Stimulated activated naive CD4-positive, alpha-beta T cell (primary cell): Measurements from ENCODE around the gene MACF1.
"Not testable (repeated sequence)": the region's sequence is repeated elsewhere in the genome, so short reads cannot be mapped to it uniquely, and the experiment has no call there.

ENCODE experiments used
- DNase-seq, 6 experiments: peaks; one replicate each; lab custom pipeline; 2025; lab: John Stamatoyannopoulos, UW

MACF1 gene

GRCh38 chr1:39177706-39178105 lies 26.8 kb upstream of the MACF1 start:
- DNase-seq = no peak

DNA sequence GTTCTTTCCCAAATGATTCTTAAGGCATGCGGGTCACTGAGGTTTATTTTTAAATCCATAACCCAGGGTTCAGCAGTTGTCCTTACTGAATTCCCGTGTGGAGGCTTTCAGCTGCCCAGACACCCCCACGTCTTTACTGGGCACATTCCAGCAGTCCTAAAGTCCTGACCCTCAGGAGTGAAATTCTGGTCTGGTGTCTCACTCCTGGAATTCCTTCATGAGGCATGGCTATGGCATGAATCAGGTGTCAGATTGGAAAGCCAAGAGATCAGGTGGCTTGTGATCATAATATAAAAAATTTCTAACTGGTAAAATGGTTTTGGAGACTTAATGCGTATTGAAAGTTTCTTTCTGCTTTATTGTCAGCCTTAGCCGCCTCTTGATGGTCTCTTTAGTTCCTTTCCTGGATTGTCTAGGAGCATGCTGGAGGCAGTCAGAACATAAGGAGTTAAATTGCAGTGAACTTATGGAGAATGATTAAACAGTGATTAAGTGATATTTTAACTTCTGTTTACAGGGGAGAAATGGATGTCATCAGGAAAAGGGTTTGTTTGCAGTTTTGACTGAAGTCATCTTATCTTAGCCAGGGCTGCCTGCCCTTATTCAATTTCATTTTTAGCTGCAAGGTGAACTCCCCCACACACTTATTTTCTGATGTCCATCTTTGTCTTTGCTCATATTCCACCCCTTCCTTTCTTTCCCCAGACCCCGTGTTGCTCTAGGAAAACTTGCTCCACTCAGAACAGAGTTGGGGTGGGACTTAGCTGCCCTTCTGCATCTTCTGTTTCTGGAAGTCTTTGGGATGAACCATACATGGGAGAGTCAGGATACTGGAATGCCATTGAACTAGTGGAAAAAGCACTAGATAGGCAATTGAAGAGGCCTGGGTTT lies 25.7 kb upstream of the MACF1 start:
- DNase-seq = no peak

GRCh38 chr1:39181311-39181710 lies 23.2 kb upstream of the MACF1 start:
- no peak for DNase-seq

- no peak for DNase-seq
Observed at GRCh38 chr1:39182804-39183203, 21.7 kb upstream of the MACF1 start.

- peak; percentile 77 to 88 (median 84) for DNase-seq
Observed at GRCh38 chr1:39183503-39184353, 20.8 kb upstream of the MACF1 start.

DNA sequence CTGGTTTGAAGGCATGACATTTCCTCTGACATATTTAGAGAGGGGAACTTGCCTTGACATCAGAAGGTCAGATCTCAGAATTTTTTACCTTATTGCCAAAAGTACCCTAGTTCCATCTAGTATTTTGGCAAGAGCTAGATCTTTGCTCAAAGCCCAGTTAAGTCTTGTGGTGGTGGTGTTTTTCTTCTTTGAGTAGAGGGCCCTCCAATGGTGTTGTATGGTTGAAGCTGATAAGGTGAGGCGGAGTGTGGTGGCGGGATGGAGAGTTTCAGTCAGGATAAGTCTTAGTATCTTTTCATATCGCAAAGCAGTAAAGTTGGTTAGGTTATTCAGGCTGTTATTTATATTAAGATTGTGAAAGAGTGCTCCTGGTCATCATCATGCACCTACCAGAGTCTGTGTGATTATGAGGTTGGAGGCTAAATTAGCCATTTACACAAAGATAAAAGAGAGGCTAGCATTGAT lies 20.1 kb upstream of the MACF1 start:
- no peak for DNase-seq

DNA sequence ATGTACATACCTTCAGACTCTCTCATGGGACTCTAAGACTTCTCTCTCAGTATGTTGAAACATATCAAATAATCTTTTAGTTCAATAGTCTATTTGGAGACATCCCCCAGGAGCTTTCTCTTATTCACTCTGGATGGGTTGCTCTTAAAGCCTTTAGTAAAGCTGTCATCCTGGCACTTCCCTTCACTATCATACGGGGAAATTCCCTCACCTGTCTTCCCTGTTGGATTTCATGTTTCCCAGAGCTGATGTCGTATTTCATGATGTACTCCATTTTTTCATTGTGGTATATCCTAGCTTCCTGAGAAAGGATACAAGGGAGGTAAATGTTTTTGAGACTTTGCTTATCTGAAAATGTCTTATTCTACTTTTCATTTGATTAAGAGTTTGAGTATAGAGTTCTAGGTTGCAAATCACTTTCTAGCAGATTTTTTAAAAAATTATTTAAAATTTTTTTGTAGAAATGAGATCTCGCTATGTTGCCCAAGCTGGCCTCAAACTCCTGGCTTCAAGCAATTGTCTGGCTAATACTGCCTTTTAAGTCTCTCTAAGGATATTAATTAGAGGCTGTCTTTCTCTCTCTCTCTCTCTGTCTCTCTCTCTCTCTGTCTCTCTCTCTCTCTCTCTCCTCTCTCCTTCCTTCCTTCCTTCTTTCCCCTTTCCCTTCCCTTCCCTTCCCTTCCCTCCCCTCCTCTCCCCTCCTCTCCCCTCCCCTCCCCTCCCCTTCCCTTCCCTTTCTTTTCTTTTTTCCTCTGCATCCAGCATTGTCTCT lies 17.0 kb upstream of the MACF1 start:
- DNase-seq = no peak

- DNase-seq = no peak
Observed at GRCh38 chr1:39189592-39190041, 14.9 kb upstream of the MACF1 start.

DNA sequence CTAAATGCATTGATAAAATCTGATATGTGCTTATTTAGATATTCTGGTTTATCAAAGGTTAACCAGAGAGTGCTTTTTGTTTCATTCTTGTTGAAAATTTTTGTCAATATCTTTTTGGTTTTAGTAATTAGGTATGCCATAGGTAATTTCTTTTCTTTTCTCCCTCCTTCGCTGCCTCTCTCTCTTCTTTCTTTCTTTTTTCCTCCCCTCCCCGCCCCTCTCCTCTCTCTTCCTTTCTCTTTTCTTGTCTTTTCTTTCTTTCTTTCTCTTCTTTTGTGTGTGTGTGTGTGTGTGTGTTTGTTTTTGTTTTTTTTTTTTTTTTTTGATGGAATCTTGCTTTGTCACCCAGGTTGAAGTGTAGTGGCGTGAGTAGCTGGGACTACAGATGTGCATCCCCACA lies 14.4 kb upstream of the MACF1 start:
- no peak for DNase-seq

- no peak for DNase-seq
Observed at GRCh38 chr1:39194398-39195051, 10.0 kb upstream of the MACF1 start.

- peak in 3 of 6 experiments; percentile 17 to 24 (median 18) for DNase-seq
Observed at GRCh38 chr1:39195166-39196111, 9.1 kb upstream of the MACF1 start.

- DNase-seq = peak; percentile 20 to 89 (median 72)
Observed at GRCh38 chr1:39196244-39197215, 8.0 kb upstream of the MACF1 start.

- no peak for DNase-seq
Observed at GRCh38 chr1:39199593-39199992, 4.9 kb upstream of the MACF1 start.

DNA sequence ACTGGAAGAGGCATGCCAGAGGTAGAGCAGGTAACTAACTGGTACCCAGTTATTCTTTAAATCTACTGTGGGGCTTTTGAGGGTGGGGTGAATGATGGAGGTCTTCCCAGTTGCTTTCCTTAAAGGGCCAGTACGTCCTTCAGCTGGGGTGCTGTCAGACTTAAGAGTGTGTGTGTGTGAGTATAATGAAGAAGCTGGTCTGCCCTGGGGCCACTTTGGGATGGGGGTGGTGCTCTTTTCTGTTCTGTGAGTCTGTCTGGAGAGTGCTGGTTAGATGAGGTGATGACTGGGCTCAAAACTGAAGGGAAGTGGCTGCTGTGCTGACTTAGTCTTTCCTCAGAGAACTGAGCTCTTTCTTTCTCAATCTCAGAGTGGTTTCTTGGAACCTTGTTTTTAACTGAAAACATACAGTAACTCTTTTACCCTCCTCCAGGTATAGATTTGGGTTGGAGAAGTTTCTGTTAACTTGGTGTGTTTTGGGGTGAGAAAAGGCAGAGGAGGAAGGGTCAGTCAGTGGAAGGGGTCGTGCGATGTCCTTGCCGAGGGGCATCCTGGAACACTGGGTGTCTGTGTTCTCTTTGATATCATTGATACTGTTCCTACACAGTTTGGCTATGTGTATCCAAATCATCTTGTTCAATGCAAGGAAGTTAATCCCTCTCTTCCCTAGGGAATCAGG lies 746 bp downstream of the MACF1 start:
- peak in 4 of 6 experiments; percentile 10 to 35 (median 20) for DNase-seq

DNA sequence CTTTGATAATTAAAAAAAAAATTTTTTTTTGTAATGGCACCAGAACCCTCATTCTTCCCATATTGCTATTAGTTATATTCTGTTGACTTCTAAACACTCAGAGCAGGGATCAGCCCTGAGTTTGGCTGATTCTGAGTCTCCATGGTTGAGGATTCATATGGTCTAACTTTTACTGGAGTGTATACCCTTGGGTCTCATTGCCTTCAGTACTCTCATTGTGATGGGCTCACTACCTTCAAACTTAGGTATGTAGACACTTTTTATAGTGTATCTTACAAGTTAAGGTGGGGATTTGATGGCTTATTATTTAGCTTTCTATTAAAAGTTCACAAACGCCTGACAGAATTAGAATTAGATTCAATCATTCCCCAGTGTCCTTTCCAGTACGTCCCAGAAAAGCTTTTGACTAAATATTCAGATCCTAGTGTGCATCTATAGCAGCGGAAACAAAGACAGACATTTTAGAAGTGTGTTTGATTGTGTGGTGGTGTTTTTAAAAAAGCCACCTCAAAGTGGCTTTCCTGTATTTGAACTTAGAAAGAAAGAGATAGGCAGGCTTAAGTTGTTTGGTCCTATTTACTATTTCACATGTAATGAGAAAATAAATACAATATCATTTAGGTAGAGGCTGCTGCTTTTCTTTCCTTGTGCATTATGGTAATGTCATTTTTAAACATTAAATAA lies 1.4 kb downstream of the MACF1 start:
- DNase-seq = peak in 3 of 6 experiments; percentile 15 to 59 (median 50)

GRCh38 chr1:39208360-39208759 lies 3.9 kb downstream of the MACF1 start:
- not testable (repeated sequence) for DNase-seq

GRCh38 chr1:39210649-39211048 lies 6.2 kb downstream of the MACF1 start:
- no peak for DNase-seq

DNA sequence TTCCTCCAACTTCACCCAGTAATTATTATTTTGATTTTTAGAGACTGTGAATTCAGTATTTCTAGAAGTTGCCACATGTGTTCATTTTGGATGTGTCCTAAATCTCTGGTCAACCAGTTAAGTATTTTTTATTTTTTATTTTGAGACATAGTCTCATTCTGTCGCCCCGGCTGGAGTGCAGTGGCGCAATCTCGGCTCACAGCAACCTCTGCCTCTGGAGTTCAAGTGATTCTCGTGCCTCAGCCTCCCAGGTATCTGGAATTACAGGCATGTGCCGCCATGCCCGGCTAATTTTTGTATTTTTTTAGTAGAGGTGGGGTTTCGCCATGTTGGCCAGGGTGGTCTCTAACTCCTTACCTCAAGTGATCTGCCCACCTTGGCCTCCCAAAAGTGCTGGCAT lies 8.0 kb downstream of the MACF1 start:
- no peak for DNase-seq
